ENCODE measurements around the gene SBNO2.

The SBNO2 gene

GRCh38 chr19:1172353-1173158 is 1.5 kb downstream of the SBNO2 start:
- Histone ChIP-seq H3K27ac (ENCODE audit: low read length) (peak overlapping the region; percentile 86), H3K9me3 (ENCODE audit: control insufficient read depth in 2 of 2, low read length in 2 of 2) (no peaks in the 10 kb centered on the region), H3K4me1 (ENCODE audit: control insufficient read depth, insufficient read depth, low read length) (peaks cover 57% of the 10 kb centered on the region), H3K36me3 (ENCODE audit: control insufficient read depth in 2 of 2, insufficient read depth in 2 of 2, low read length in 2 of 2) (no peaks in the 10 kb centered on the region), H3K4me3 (ENCODE audit: low read length in 2 of 2) (peak overlapping the region; percentile 80 to 81), H3K27me3 (ENCODE audit: control insufficient read depth in 1 of 2, insufficient read depth in 2 of 2, low read length in 2 of 2) (no peaks in the 10 kb centered on the region), H3K9ac (ENCODE audit: low read length in 2 of 2) (peak overlapping the region; percentile 84 to 93)

- H3K27ac ChIP-seq (ENCODE audit: low read length): peak overlapping the region; percentile 86
- peak overlapping the region in 1 of 2 donors; percentile 77 for H3K9ac ChIP-seq (ENCODE audit: low read length in 2 of 2)
- no peaks in the 10 kb centered on the region for H3K27me3 ChIP-seq (ENCODE audit: control insufficient read depth in 1 of 2, insufficient read depth in 2 of 2, low read length in 2 of 2)
- no peaks in the 10 kb centered on the region for H3K9me3 ChIP-seq (ENCODE audit: control insufficient read depth in 2 of 2, low read length in 2 of 2)
- H3K4me3 ChIP-seq (ENCODE audit: low read length in 2 of 2): peak overlapping the region; percentile 49 to 80
- H3K36me3 ChIP-seq (ENCODE audit: control insufficient read depth in 2 of 2, insufficient read depth in 2 of 2, low read length in 2 of 2): no peaks in the 10 kb centered on the region
- peaks cover 58% of the 10 kb centered on the region for H3K4me1 ChIP-seq (ENCODE audit: control insufficient read depth, insufficient read depth, low read length)
Measured at GRCh38 chr19:1171755-1172352, 2.2 kb downstream of the SBNO2 start.

- Histone ChIP-seq H3K4me3 (ENCODE audit: low read length in 2 of 2) (peak overlapping the region in 1 of 2 donors; percentile 57), H3K9ac (ENCODE audit: low read length in 2 of 2) (peak overlapping the region in 1 of 2 donors; percentile 77)
Measured at GRCh38 chr19:1170938-1171754, 2.9 kb downstream of the SBNO2 start.

GRCh38 chr19:1169921-1170885 is 3.9 kb downstream of the SBNO2 start:
- Histone ChIP-seq H3K4me1 (ENCODE audit: control insufficient read depth, insufficient read depth, low read length) (peaks cover 57% of the 10 kb centered on the region), H3K4me3 (ENCODE audit: low read length in 2 of 2) (peak overlapping the region; percentile 58 to 64), H3K27me3 (ENCODE audit: control insufficient read depth in 1 of 2, insufficient read depth in 2 of 2, low read length in 2 of 2) (no peaks in the 10 kb centered on the region), H3K9ac (ENCODE audit: low read length in 2 of 2) (peak overlapping the region in 1 of 2 donors; percentile 50), H3K36me3 (ENCODE audit: control insufficient read depth in 2 of 2, insufficient read depth in 2 of 2, low read length in 2 of 2) (no peaks in the 10 kb centered on the region), H3K9me3 (ENCODE audit: control insufficient read depth in 2 of 2, low read length in 2 of 2) (no peaks in the 10 kb centered on the region), H3K27ac (ENCODE audit: low read length) (peak overlapping the region; percentile 58)

More at GRCh38 chr19:1170938-1171754, 2.9 kb downstream of the SBNO2 start:
- H3K4me1 ChIP-seq (ENCODE audit: control insufficient read depth, insufficient read depth, low read length): peaks cover 57% of the 10 kb centered on the region
- H3K36me3 ChIP-seq (ENCODE audit: control insufficient read depth in 2 of 2, insufficient read depth in 2 of 2, low read length in 2 of 2): no peaks in the 10 kb centered on the region
- no peaks in the 10 kb centered on the region for H3K27me3 ChIP-seq (ENCODE audit: control insufficient read depth in 1 of 2, insufficient read depth in 2 of 2, low read length in 2 of 2)
- H3K27ac ChIP-seq (ENCODE audit: low read length): no peak overlapping the region
- no peaks in the 10 kb centered on the region for H3K9me3 ChIP-seq (ENCODE audit: control insufficient read depth in 2 of 2, low read length in 2 of 2)

- H3K9ac ChIP-seq (ENCODE audit: low read length in 2 of 2): peak overlapping the region in 1 of 2 donors; percentile 50
- peak overlapping the region; percentile 58 for H3K27ac ChIP-seq (ENCODE audit: low read length)
- peaks cover 56% of the 10 kb centered on the region for H3K4me1 ChIP-seq (ENCODE audit: control insufficient read depth, insufficient read depth, low read length)
- H3K36me3 ChIP-seq (ENCODE audit: control insufficient read depth in 2 of 2, insufficient read depth in 2 of 2, low read length in 2 of 2): no peaks in the 10 kb centered on the region
- H3K27me3 ChIP-seq (ENCODE audit: control insufficient read depth in 1 of 2, insufficient read depth in 2 of 2, low read length in 2 of 2): no peaks in the 10 kb centered on the region
- H3K4me3 ChIP-seq (ENCODE audit: low read length in 2 of 2): peak overlapping the region; percentile 58 to 64
- H3K9me3 ChIP-seq (ENCODE audit: control insufficient read depth in 2 of 2, low read length in 2 of 2): no peaks in the 10 kb centered on the region
Measured at GRCh38 chr19:1169411-1169791, 4.7 kb downstream of the SBNO2 start.

GRCh38 chr19:1168572-1169410 is 5.3 kb downstream of the SBNO2 start:
- peak overlapping the region; percentile 58 for H3K27ac ChIP-seq (ENCODE audit: low read length)
- H3K9ac ChIP-seq (ENCODE audit: low read length in 2 of 2): peak overlapping the region in 1 of 2 donors; percentile 50
- peaks cover 54% of the 10 kb centered on the region for H3K4me1 ChIP-seq (ENCODE audit: control insufficient read depth, insufficient read depth, low read length)
- H3K4me3 ChIP-seq (ENCODE audit: low read length in 2 of 2): peak overlapping the region; percentile 58 to 64
- H3K9me3 ChIP-seq (ENCODE audit: control insufficient read depth in 2 of 2, low read length in 2 of 2): no peaks in the 10 kb centered on the region
- H3K36me3 ChIP-seq (ENCODE audit: control insufficient read depth in 2 of 2, insufficient read depth in 2 of 2, low read length in 2 of 2): no peaks in the 10 kb centered on the region
- H3K27me3 ChIP-seq (ENCODE audit: control insufficient read depth in 1 of 2, insufficient read depth in 2 of 2, low read length in 2 of 2): no peaks in the 10 kb centered on the region

GRCh38 chr19:1167687-1168571 is 6.1 kb downstream of the SBNO2 start:
- Histone ChIP-seq H3K27ac (ENCODE audit: low read length) (peak overlapping the region; percentile 58), H3K27me3 (ENCODE audit: control insufficient read depth in 1 of 2, insufficient read depth in 2 of 2, low read length in 2 of 2) (no peaks in the 10 kb centered on the region), H3K9me3 (ENCODE audit: control insufficient read depth in 2 of 2, low read length in 2 of 2) (no peaks in the 10 kb centered on the region), H3K4me3 (ENCODE audit: low read length in 2 of 2) (peak overlapping the region in 1 of 2 donors; percentile 64), H3K4me1 (ENCODE audit: control insufficient read depth, insufficient read depth, low read length) (peaks cover 48% of the 10 kb centered on the region), H3K9ac (ENCODE audit: low read length in 2 of 2) (peak overlapping the region in 1 of 2 donors; percentile 50), H3K36me3 (ENCODE audit: control insufficient read depth in 2 of 2, insufficient read depth in 2 of 2, low read length in 2 of 2) (no peaks in the 10 kb centered on the region)

- Histone ChIP-seq H3K4me1 (ENCODE audit: control insufficient read depth, insufficient read depth, low read length) (peaks cover 46% of the 10 kb centered on the region), H3K27ac (ENCODE audit: low read length) (no peak overlapping the region), H3K9ac (ENCODE audit: low read length in 2 of 2) (no peak overlapping the region)
Measured at GRCh38 chr19:1166872-1167573, 7.0 kb downstream of the SBNO2 start.

More at GRCh38 chr19:1166872-1167573, 7.0 kb downstream of the SBNO2 start:
- Histone ChIP-seq H3K27me3 (ENCODE audit: control insufficient read depth in 1 of 2, insufficient read depth in 2 of 2, low read length in 2 of 2) (no peaks in the 10 kb centered on the region), H3K36me3 (ENCODE audit: control insufficient read depth in 2 of 2, insufficient read depth in 2 of 2, low read length in 2 of 2) (no peaks in the 10 kb centered on the region), H3K4me3 (ENCODE audit: low read length in 2 of 2) (no peak overlapping the region), H3K9me3 (ENCODE audit: control insufficient read depth in 2 of 2, low read length in 2 of 2) (no peaks in the 10 kb centered on the region)

Measured in stomach smooth muscle (tissue), 2 donors.